Glutamatergic neuron (in vitro differentiated cells): Measurements from ENCODE around the gene LRRC14B. TPM values are rescaled to one million over a fixed set of nuclear protein-coding genes. Genes with fewer than 3 reads are reported as not detected.

Source experiments
- DNase-seq: peaks from one replicate; pipeline ENCODE4 v3.0.0; 2022
- H3K27ac Mint-ChIP-seq: one replicate; pipeline ENCODE4 v1.8.0; 2020; ENCODE audit warnings: mild to moderate bottlenecking, mixed read lengths, inconsistent platforms; ENCODE audit not compliant: unreplicated experiment
- H3K27me3 Mint-ChIP-seq: one replicate; pipeline ENCODE4 v1.8.0; 2020; ENCODE audit warnings: mild to moderate bottlenecking, moderate library complexity, mixed read lengths, inconsistent platforms; ENCODE audit not compliant: unreplicated experiment
- H3K36me3 Mint-ChIP-seq: one replicate; pipeline ENCODE4 v1.8.0; 2020; ENCODE audit warnings: mild to moderate bottlenecking, mixed read lengths, inconsistent platforms; ENCODE audit not compliant: unreplicated experiment
- H3K4me1 Mint-ChIP-seq: one replicate; pipeline ENCODE4 v1.8.0; 2020; ENCODE audit warnings: mild to moderate bottlenecking, low read depth, mixed read lengths, inconsistent platforms; ENCODE audit not compliant: unreplicated experiment
- H3K4me3 Mint-ChIP-seq: one replicate; pipeline ENCODE4 v1.8.0; 2020; ENCODE audit warnings: mild to moderate bottlenecking, mixed read lengths, inconsistent platforms; ENCODE audit not compliant: unreplicated experiment
- H3K9me3 Mint-ChIP-seq: one replicate; pipeline ENCODE4 v1.8.0; 2020; ENCODE audit warnings: mild to moderate bottlenecking, moderate library complexity, mixed read lengths, inconsistent platforms; ENCODE audit not compliant: unreplicated experiment
- total RNA-seq: library from RNA; stranded (reverse); fragmentation: NEBNext Ultra II Directional; extraction: Animal tissue kit (Norgen Biotek cat#: 25700); gene quantifications from one replicate; pipeline ENCODE4 v1.2.1, GENCODE V29; 2021; ENCODE audit not compliant: unreplicated experiment
- TF ChIP-seq, protein P1 (sequence below): fragments of 200-600 bp; sonication (generic); IDR thresholded peaks from one replicate; pipeline ENCODE4 v1.5.0; 2021; ENCODE audit not compliant: partially characterized antibody, unreplicated experiment

Gene LRRC14B
- total RNA-seq, 1 donor from 2014 or later, result not detected

DNA sequence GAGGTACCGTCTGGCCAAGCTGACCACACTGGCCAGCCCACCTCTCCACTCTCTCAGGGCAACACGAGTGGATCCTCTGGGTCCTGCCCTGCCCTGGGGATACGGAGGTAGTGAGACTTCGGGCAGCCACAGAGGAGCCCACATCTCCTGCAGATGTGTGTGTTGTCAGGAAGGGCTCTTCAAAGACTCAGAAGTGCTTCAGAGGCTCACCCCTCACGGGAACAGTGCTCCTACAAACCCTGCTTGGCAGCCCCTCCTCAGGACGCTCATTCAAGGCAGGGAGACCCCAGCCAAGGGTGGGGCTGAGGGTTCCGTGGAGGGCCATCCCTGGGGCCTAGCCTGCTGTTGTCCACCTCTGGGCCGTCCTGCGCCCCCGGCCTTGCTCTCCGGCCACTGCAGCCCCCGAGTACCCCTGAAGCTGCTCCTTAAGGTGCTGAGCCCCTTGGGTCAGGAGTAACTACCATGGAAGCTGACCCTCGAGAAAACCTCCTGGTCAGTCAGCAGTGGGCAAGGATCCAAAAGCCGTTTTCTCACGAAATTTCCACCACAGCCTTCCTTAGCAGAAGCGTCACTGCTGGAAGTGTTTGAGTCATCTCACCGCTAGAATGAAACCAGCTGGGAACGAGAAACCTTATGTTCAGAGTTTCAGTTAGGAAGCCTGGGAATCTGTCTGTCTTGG lies 23.2 kb upstream of the LRRC14B start:
- no peak overlapping the region for H3K27ac Mint-ChIP-seq
- DNase-seq, result peak; percentile 5
- H3K36me3 Mint-ChIP-seq, result no peaks in the 10 kb centered on the region
- H3K9me3 Mint-ChIP-seq, result peaks cover 11% of the 10 kb centered on the region
- H3K4me1 Mint-ChIP-seq, result peaks cover 4% of the 10 kb centered on the region
- TF ChIP-seq, protein P1, sequence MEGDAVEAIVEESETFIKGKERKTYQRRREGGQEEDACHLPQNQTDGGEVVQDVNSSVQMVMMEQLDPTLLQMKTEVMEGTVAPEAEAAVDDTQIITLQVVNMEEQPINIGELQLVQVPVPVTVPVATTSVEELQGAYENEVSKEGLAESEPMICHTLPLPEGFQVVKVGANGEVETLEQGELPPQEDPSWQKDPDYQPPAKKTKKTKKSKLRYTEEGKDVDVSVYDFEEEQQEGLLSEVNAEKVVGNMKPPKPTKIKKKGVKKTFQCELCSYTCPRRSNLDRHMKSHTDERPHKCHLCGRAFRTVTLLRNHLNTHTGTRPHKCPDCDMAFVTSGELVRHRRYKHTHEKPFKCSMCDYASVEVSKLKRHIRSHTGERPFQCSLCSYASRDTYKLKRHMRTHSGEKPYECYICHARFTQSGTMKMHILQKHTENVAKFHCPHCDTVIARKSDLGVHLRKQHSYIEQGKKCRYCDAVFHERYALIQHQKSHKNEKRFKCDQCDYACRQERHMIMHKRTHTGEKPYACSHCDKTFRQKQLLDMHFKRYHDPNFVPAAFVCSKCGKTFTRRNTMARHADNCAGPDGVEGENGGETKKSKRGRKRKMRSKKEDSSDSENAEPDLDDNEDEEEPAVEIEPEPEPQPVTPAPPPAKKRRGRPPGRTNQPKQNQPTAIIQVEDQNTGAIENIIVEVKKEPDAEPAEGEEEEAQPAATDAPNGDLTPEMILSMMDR, result no peak
- peaks cover 9% of the 10 kb centered on the region for H3K27me3 Mint-ChIP-seq
- no peak overlapping the region for H3K4me3 Mint-ChIP-seq

DNA sequence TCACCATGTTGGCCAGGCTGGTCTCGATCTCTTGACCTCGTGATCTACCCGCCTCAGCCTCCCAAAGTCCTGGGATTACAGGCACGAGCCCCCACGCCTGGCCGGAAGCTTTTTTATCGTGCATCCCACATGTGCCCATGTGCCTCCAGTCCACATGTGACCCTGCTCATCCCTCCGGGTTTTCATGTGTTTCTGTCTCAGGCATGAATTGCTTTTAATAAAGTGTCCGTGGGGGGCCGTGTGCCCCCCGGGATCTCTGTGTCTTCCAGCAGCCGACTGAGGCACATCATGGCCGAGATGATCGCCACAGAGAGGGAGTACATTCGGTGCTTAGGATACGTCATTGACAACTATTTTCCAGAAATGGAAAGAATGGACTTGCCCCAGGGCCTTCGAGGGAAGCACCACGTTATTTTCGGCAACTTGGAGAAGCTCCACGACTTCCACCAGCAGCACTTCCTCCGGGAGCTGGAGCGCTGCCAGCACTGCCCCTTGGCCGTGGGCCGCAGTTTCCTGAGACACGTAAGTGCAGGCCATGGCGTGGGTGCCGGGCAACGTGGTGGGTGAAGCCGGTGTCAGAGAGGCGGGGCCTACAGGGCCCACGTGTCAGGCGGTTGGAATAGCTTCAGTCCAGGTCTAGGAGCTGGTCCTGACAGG lies 22.1 kb upstream of the LRRC14B start:
- no peaks in the 10 kb centered on the region for H3K36me3 Mint-ChIP-seq
- peaks cover 7% of the 10 kb centered on the region for H3K9me3 Mint-ChIP-seq
- peaks cover 10% of the 10 kb centered on the region for H3K27me3 Mint-ChIP-seq
- DNase-seq, result peak; percentile 5
- TF ChIP-seq, protein P1, result no peak
- no peak overlapping the region for H3K27ac Mint-ChIP-seq
- H3K4me3 Mint-ChIP-seq, result no peak overlapping the region
- H3K4me1 Mint-ChIP-seq, result peaks cover 4% of the 10 kb centered on the region

DNA sequence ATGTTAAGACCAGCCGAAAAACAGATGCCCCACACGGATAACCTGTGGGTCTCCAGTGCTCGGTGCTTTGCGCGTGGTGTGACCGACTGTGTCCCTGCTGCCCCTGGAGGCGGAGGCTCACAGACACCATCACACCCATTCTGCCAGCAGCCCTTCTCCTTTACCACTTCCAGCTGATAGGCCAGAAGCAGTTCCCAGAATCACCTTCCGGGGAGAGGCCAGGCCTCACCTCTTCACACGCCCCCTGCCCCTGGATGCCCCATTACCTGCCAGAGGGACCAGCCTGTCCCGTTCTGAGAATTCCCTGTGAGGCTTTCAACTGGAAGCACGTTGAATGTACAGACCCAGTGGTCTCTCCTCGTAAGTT lies 21.6 kb upstream of the LRRC14B start:
- H3K4me1 Mint-ChIP-seq, result peaks cover 4% of the 10 kb centered on the region
- no peaks in the 10 kb centered on the region for H3K36me3 Mint-ChIP-seq
- H3K9me3 Mint-ChIP-seq, result peaks cover 9% of the 10 kb centered on the region
- no peak overlapping the region for H3K27ac Mint-ChIP-seq
- TF ChIP-seq, protein P1, result no peak
- peak; percentile 19 for DNase-seq
- H3K4me3 Mint-ChIP-seq, result no peak overlapping the region
- peaks cover 9% of the 10 kb centered on the region for H3K27me3 Mint-ChIP-seq

DNA sequence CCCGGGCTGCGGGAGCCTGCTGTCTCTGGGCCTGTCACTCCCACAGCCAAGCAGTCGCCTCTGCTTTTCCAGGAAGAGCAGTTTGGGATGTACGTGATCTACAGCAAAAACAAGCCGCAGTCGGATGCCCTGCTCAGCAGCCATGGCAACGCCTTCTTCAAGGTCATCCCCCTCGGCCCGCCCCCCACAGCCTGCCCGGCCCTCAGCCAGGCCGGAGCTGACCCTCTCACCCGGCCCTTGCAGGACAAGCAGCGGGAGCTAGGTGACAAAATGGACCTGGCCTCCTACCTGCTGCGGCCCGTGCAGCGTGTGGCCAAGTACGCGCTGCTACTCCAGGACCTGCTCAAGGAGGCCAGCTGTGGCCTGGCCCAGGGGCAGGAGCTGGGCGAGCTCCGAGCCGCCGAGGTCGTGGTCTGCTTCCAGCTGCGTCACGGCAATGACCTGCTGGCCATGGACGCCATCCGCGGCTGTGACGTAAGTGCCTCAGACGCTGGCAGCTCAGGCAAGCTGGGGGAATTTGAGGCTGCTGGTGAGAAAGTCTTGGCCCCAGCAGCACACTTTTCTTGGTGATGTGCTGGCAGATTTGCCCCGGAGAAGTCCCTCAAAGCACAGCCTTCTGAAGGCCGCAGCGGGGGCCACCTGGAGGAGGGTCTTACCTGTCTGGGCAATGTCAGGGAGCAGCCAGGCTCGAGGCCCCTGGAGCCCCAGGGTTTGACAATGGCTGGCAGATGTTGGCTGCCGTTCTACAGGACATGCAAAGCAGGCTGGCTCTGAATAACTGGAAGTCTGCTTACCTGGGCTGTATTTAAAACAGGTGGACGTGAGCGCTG lies 20.1 kb upstream of the LRRC14B start:
- peaks cover 9% of the 10 kb centered on the region for H3K9me3 Mint-ChIP-seq
- H3K4me3 Mint-ChIP-seq, result no peak overlapping the region
- TF ChIP-seq, protein P1, result no peak
- H3K27me3 Mint-ChIP-seq, result peaks cover 9% of the 10 kb centered on the region
- peak; percentile 21 for DNase-seq
- H3K36me3 Mint-ChIP-seq, result no peaks in the 10 kb centered on the region
- peaks cover 4% of the 10 kb centered on the region for H3K4me1 Mint-ChIP-seq
- no peak overlapping the region for H3K27ac Mint-ChIP-seq
